SK-N-SH treated with all-trans-retinoic acid at 6 μM for 48 hours (cell line): ENCODE measurements around the gene OPN4.

Experiments
- ARNTL ChIP-seq: fragments of 450-650 bp; formaldehyde crosslinking; IDR thresholded peaks from 2 replicates; pipeline ENCODE4 v1.5.0; 2020; ENCODE audit warnings: low read depth, mild to moderate bottlenecking, moderate library complexity, borderline replicate concordance
- CREB5 ChIP-seq: fragments of 250-450 bp; sonication (Bioruptor Pico); IDR thresholded peaks from 2 replicates; pipeline ENCODE4 v1.5.1; 2020; ENCODE audit warnings: low read depth, mild to moderate bottlenecking, moderate library complexity
- PATZ1 ChIP-seq: fragments of 250-450 bp; sonication (Bioruptor Pico); IDR thresholded peaks from 2 replicates; pipeline ENCODE4 v1.8.0; 2020; ENCODE audit warnings: mild to moderate bottlenecking, moderate library complexity, borderline replicate concordance
- PPARA ChIP-seq: fragments of 250-450 bp; sonication (Bioruptor Pico); IDR thresholded peaks from 2 replicates; pipeline ENCODE4 v1.5.0; 2020; ENCODE audit warnings: mild to moderate bottlenecking, borderline replicate concordance
- RARB ChIP-seq: fragments of 250-450 bp; sonication (Bioruptor Pico); IDR thresholded peaks from 2 replicates; pipeline ENCODE4 v1.8.0; 2021; ENCODE audit warnings: mild to moderate bottlenecking, moderate library complexity
- ZFP3 ChIP-seq: fragments of 250-450 bp; sonication (Bioruptor Pico); IDR thresholded peaks from 2 replicates; pipeline ENCODE4 v1.5.0; 2020; ENCODE audit warnings: mild to moderate bottlenecking, moderate library complexity
- ZFP30 ChIP-seq: fragments of 450-650 bp; formaldehyde crosslinking; IDR thresholded peaks from 2 replicates; pipeline ENCODE4 v1.5.0; 2022; ENCODE audit warnings: mild to moderate bottlenecking, moderate library complexity

- TF ChIP-seq RARB = no peak
- TF ChIP-seq PPARA (CRISPR knock-in tag) = no peak
- no peak for TF ChIP-seq ZFP3
- no peak for TF ChIP-seq PATZ1
- no peak for TF ChIP-seq ZFP30 (CRISPR knock-in tag)
- no peak for TF ChIP-seq ARNTL
- TF ChIP-seq CREB5 (CRISPR knock-in tag) = no peak
Observed at GRCh38 chr10:86653379-86653778, 968 bp upstream of the OPN4 start.
